Stimulated activated CD4-positive, alpha-beta T cell treated with anti-CD3 and anti-CD28 coated beads, TNF-alpha, amount 100 ng/mL, for 48 hours (primary cell): Measurements from ENCODE around the gene FAF1.

ENCODE experiments used
- DNase-seq, 3 donors: peaks; one replicate each; pipeline ENCODE4 v3.0.0-alpha.2; 2020; ENCODE audit warnings: low read depth in 3 of 3

The FAF1 gene

GRCh38 chr1:50427818-50428779 is 532.0 kb downstream of the FAF1 start:
- DNase-seq = no peak

- no peak for DNase-seq
These were observed 532.8 kb downstream of the FAF1 start for GRCh38 chr1:50427086-50427817.

- no peak for DNase-seq
These were observed 533.4 kb downstream of the FAF1 start for GRCh38 chr1:50426702-50427085.

- DNase-seq = no peak
These were observed 533.9 kb downstream of the FAF1 start for GRCh38 chr1:50426108-50426700.

- no peak for DNase-seq
These were observed 534.5 kb downstream of the FAF1 start for GRCh38 chr1:50425376-50426107.

- DNase-seq = no peak
These were observed 535.1 kb downstream of the FAF1 start for GRCh38 chr1:50424884-50425375.

- no peak for DNase-seq
These were observed 535.8 kb downstream of the FAF1 start for GRCh38 chr1:50424045-50424883.

- no peak for DNase-seq
These were observed 536.4 kb downstream of the FAF1 start for GRCh38 chr1:50423670-50424000.

GRCh38 chr1:50422946-50423669 is 537.0 kb downstream of the FAF1 start, which contains the start of gene DMRTA2:
Gene DMRTA2, minus strand, starts transcription at chr1:50423443. Its CDS starts 1,907 bp downstream, at chr1:50421536.
- DNase-seq = no peak

GRCh38 chr1:50422675-50422945 is 537.5 kb downstream of the FAF1 start:
- no peak for DNase-seq

GRCh38 chr1:50421768-50422674 is 538.0 kb downstream of the FAF1 start:
- no peak for DNase-seq

GRCh38 chr1:50421366-50421748 is 538.7 kb downstream of the FAF1 start:
- DNase-seq = no peak

- DNase-seq = no peak
These were observed 539.2 kb downstream of the FAF1 start for GRCh38 chr1:50420689-50421365.

- DNase-seq = no peak
These were observed 540.0 kb downstream of the FAF1 start for GRCh38 chr1:50419907-50420677.

- DNase-seq = no peak
These were observed 540.7 kb downstream of the FAF1 start for GRCh38 chr1:50419192-50419906.

GRCh38 chr1:50418600-50419109 is 541.4 kb downstream of the FAF1 start:
- DNase-seq = no peak
